KG1 (cell line): Measurements from ENCODE around the gene TATDN3.
"Not testable (repeated sequence)": the region's sequence is repeated elsewhere in the genome, so short reads cannot be mapped to it uniquely, and the experiment has no call there.

ENCODE experiments used
- DNase-seq: peaks from one replicate; lab custom pipeline; 2025; lab: John Stamatoyannopoulos, UW

Gene TATDN3, protein sequence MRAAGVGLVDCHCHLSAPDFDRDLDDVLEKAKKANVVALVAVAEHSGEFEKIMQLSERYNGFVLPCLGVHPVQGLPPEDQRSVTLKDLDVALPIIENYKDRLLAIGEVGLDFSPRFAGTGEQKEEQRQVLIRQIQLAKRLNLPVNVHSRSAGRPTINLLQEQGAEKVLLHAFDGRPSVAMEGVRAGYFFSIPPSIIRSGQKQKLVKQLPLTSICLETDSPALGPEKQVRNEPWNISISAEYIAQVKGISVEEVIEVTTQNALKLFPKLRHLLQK

DNA sequence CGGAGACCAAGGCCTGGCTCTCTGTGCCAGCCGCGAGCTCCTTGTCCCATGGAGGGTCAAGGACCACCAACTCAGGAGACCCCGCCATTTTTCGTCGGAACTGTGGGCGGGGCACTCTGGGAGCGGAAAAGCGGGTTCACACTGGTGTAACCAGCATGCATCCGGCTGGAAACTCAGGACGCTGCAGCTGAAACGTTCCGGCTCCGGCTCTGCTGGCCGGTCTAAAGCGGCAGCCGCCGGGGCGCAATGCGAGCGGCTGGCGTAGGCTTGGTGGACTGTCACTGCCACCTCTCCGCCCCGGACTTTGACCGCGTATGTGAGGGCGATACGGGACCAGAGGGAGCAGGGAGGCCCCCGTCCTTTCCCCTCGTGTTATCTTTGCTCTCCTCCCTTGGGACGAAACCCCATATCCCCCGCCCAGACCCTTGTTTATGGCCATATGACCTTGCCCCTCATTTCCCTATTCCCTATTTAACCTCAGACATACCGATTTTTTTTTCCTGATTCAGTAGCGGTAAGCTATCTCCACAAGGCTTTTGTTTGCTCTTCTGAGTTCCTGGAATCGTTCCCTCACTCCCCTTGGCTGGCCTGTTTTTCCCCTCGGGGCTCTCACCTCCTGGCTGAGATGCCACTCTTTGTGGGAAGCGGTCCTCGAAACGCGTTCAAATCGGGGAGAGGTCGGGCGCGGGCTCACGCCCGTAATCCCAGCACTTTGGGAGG lies at the start of gene TATDN3, which contains the start of gene NSL1:
Gene TATDN3, plus strand, starts transcription at position 219 of the 720 bp plus-strand sequence. Its CDS starts 28 bp downstream, at position 247.
Gene NSL1, minus strand, starts transcription at position 102 of the 720 bp plus-strand sequence. Its CDS starts 14 bp downstream, at position 88.
- DNase-seq: peak; percentile 97

DNA sequence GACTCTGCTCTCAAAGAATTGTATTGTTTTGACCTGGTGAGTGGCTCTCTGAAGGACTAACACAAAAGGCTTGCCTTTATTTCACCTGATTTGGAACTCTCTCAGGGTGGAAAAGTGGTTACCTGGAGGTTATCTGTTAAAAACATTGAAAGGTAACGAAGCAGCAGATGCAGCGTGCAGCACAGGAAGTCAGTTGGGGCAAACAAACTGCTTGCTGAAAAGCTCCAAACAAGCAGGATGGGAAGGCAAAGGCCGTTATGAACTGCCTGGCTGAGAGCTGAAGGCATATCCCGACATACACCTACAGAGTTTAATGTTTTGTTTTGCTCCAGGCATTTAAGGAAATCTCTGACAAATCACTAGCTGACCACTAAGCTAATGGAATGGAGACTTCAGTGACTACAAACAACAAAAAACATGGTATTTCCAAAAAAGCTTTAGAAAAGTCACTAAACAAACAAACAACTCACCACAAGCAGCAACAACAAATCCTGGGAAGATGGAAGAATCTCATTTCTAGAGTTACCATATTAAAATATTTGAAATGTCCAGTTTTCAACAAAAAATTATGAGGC lies 47.7 kb upstream of the TATDN3 start:
- no peak for DNase-seq

DNA sequence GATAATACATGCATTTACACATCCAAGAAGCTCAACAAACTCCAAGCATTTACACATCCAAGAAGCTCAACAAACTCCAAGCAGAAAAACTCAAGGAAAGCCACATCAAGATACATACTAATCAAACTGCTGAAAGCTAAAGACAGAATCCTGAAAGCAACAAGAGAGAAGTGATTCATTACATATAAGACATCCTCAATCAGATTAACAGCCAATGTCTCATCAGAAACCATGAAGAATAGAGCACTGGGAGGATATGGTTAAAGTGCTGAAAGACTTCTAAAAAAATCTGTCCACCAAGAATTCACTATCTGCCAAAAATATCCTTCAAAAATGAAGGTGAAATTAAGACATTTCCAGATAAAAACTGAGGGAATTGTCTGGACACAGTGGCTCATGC lies 46.4 kb upstream of the TATDN3 start:
- no peak for DNase-seq

DNA sequence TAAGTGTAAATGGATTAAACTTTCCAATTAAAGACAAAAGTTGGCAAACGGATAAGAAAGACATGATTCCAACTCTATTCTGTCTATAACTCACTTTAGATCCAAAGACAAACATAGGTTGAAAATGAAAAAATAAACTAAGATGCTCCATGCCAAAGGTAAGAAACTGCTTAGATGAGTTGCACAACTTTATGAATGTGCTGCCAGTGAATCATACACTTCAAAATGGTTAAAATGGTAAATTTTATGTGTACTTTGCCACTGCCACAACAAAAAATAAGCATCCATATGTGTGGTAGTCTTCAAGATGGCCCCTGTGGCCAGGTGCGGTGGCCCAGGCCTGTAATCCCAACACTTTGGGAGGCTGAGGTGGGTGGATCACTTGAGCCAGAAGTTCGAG lies 45.1 kb upstream of the TATDN3 start:
- no peak for DNase-seq

DNA sequence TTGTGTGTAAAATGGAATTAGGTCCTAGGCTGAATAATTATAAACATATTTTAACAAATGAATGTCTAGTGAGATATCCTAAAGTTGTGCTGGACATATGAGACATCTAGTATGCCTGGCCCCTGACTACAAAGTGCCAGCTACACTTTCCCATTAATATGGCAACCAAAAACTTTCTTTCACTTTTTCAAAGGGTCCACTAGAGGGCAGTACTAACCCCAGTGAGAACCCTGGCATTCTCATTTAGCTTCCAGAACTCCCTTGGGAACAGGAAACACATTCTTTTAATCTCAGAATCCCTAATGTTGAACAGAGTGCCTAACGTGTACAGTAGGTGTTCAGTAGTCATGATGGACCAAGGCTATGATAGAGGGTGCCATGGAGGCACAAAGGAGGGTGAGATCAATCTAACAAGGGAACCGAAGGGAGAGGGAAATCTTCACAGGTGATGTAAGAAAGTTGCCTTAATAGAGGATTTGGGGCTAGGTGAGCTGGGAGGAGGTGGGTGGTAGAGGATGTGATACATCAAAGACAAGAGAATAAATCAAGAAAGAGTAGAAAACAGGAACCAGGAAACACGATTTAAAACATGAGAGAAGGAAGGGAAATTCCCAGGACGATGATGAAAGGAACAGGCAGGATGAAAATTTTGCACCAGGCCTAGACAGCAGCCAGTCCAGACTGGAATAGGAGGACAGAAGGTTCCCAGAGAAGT lies 41.7 kb upstream of the TATDN3 start:
- peak; percentile 22 for DNase-seq

DNA sequence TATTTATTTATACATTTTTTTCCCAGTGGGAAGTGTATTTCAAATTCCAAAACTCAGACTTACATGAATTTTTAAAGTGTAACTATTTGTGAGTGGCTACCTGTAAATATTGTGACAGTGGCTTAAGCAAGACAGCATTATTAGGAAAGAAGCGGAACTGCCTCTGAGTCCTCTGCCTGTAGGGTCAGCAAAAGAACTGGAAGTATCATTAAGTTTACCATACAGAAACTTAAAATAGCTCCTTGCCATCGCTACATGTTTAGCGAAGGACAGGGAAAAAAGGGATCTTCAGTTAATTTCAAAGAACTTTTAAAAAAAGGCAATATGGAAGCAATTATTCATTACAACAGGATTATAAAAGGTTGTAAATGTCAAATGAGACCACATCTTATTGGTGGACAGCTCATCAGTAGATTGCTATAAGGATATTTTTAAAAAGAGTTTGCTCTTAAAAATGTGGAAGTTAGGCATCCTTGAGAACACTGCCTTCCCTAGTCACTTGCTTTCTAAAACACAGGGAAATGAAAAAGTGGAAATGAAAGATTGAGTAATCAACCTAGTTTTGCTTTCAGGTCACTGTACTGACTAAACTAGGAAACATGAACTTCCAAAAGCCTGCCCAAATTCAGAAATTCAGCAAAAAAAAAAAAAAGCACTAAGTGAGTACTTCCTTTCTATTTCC lies 39.3 kb upstream of the TATDN3 start:
- DNase-seq: no peak

DNA sequence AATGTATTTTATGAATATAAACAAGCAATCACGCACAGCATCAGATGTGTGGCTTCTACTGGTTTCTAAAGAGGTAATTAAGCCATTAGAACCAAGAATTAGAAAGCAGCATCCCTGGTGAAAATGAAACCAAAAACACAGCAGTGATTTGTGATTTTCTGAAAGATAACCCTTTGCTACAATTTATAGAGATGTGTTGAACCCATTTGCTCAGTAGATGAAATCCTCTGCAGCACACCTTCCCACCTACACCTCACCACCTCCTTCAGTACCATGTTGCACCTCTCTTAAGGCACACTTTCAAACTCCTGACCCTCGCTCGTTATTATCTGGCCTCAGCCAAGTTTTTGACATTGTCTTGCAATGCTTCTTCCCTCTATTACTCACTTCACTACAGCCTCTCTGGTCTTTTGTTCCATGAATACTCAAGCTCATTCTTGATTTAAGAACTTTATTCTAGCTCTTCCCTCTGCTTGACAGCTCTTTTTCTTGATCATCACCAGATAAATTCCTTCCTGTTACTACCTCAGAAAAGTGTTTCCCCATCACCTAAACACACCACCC lies 38.7 kb upstream of the TATDN3 start:
- DNase-seq: no peak

DNA sequence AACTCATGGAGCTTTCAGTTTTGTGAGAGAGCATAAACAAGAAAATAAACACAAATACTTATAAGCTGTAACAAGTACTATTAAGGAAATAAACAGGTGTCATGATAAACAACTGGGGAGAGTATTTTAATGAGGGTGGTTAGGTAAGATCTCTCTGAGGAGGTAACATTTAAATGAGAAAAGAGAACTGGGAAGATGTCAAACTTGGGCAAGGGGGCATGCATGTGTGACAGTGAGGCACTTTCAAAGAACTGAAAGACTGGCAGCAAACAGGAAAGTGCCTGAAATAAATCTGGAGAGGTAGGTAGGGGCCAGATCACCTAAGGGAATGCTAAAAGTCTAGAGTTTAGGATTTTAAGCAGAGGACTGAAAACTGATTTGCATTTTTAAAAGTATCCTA lies 37.9 kb upstream of the TATDN3 start:
- no peak for DNase-seq

DNA sequence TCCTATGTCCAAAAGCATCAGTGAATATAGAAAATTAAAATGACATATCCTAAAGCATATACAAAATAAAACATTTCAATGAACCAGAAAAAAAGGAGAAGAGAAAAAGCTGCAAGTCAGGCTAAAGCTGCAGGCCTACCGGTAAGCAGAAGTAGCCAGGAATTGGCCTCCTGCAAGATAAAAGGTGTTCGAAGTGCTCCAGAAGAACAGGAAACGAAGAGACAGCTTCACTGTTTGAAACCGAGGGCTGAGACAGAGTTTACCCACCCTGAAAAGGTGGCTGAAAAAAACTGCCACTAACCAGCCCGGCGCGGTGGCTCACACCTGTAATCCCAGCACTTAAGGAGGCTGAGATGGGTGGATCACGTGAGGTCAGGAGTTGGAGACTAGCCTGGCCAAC lies 37.5 kb upstream of the TATDN3 start:
- no peak for DNase-seq

DNA sequence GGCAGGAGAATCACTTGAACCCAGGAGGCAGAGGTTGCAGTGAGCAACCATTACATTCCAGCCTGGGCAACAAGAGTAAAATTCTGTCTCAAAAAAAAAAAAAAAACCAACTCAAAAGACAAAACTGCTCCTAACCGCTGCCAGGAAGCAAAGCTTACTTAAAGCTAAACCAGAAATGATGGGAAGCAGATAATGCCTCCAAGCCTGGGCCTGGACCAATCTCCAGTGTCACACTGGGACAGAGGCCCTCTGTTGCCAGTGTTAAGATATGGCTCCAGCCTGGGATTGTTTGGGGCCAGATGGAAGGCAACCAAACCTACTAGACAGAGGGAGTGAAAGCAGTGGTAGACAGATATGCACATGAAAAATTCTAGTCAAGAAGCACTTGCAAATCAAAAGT lies 37.0 kb upstream of the TATDN3 start:
- no peak for DNase-seq

DNA sequence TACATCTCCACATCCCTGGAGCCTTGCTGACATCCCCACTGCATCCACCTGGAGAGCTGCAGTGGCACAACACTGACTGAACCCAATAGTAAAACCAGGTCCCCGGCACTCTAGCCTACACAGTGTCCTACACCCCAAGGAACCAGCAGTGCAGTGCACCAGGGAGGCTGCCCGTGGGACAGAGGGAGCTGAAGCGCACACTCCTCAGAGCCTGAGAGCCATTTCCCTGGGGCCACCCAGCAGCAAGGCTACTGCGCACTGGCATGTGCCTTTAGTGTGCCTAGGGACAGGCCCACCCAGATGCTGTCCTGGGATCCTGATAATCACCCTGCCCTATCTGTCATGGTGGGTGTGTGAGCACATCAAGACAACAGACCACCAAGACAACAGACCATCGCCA lies 32.0 kb upstream of the TATDN3 start:
- no peak for DNase-seq

DNA sequence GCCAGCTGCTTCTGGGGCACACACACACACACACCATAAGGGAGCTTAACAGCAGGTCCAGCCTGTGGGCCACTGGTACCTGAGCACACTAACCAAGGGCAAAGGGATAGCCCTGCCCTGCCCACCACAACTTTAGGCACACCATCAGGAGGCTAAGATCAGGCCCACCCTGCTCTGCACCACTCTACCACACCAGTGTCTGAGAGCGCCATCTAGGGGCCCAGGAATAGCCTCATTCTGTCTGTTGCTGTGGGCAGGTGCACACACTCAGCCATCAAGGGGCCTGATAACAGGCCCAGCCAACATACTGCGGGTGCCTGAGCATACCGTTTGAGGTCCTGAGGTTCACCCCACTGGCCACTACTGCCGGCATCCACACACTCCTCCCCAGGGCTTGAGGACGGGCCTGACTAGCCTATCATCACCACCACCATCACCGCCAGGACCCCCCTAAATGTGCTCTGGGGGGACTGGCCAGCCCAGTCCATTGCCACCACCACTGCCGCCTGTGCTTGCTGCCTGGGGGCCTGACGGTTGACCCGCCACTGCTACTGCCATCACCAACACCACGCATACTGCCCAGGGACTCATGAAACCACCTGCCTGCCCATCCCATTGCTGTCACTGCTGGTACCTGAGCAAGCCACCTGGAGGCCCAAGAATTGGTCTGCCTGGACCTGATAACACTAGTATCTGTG lies 31.4 kb upstream of the TATDN3 start:
- no peak for DNase-seq

DNA sequence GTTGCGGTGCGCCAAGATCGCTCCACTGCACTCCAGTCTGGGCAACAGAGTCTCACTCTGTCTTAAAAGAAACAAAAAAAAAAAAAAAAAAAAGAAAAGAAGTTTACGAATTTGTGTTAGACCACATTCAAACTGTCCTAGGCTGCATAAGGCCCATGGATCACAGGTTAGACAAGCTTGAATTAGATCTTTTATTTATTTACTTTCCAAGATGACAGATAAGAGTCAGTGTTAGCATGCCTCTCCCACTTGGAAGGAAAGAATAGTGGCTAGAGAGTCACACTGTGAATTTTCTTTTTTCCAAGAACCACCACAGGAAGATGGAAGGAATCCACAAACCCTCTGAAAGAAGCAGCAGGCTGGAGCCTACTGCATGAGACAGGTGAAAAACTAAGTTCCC lies 29.5 kb upstream of the TATDN3 start:
- no peak for DNase-seq

DNA sequence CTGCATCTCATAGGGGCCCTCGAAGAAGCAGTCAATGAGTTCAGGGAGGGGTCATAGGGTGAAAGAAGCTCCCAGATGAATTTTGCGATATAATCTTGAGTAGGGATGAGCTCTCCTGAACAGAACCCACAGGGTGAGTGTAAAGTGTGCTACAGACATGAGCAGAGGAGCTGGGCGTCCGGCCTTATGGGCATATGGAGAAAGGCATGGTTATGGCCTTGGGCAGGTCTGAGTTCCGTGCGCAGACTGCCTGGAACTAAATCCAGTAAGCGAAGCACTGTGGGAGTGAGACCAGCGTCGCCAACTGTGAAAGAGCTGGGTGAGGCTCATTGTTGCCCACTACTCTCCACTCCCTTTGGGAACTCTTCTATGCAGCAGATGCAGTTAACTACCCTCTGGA lies 28.9 kb upstream of the TATDN3 start:
- DNase-seq: no peak

DNA sequence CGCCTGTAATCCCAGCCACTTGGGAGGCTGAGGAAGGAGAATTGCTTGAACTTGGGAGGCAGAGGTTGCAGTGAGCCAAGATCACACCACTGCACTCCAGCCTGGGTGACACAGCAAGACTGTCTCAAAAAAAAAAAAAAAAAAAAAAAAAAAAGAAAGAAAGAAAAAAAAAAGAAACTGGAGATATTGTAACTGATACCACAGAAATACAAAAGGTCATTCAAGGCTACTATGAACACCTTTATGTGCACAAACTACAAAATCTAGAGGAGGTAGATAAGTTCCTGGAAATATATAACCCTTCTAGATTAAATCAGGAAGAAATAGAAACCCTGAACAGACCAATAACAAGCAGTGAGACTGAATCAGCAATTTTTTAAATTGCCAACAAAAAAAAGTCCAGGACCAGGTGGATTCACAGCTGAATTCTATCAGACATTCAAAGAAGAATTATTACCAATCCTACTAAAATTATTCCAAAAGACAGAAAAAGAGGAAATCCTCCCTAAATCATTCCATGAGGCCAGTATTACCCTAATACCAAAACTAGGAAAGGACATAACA lies 26.9 kb upstream of the TATDN3 start:
- not testable (repeated sequence) for DNase-seq

DNA sequence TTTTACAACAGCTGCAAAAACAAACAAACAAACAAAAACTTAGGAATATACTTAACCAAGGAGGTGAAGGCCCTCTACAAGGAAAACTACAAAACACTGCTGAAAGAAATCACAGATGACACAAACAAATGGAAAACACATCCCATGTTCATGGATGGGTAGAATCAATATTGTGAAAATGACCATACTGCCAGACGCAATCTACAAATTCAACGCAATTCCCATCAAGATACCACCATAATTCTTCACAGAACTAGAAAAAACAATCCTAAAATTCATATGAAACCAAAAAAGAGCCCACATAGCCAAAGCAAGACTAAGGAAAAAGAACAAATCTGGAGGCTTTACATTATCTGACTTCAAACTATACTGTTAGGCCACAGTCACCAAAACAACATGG lies 24.9 kb upstream of the TATDN3 start:
- DNase-seq: not testable (repeated sequence)

DNA sequence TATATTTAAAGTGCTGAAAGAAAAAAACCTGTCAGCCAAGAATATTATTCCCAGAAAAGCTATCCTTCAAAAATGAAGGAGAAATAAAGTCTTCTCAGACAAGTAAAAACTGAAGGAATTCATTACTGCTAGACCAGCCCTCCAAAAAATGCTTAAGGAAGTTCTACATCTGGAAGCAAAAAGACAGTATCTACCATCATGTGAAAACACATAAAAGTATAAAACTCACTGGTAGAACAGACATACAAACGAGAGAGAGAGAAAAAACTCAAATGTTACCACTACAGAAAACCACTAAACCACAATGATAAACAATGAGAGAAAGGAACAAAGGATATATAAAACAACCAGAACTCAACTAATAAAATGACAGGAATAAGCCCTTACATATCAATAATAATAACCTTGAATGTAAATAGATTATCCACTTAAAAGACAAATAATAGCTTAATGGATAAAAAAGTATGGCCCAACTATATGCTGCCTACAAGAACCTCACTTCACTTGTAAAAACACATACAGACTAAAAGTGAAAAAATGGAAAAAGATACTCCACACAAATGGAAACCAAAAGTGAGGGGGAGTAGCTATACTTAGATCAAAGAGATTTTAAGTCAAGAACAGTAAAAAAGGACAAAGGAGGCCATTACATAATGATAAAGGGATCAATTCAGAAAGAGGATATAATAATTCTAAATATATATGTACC lies 22.1 kb upstream of the TATDN3 start:
- no peak for DNase-seq

DNA sequence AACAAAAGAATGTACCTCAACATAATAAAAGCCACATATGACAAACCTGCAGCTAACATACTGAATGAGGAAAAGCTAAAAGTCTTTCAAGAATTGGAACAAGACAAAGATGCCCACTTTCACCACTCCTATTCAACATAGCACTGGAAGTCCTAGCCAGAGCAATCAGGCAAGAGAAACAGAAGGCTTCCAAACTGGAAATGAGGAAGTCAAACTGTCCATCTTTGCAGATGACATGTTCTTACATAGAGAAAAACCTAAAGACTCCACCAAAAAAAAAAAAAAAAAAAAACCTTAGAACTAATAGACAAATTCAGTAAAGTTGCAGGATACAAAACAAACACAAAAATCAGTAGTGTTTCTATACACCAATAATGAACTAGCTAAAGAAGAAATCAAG lies 20.4 kb upstream of the TATDN3 start:
- DNase-seq: no peak

DNA sequence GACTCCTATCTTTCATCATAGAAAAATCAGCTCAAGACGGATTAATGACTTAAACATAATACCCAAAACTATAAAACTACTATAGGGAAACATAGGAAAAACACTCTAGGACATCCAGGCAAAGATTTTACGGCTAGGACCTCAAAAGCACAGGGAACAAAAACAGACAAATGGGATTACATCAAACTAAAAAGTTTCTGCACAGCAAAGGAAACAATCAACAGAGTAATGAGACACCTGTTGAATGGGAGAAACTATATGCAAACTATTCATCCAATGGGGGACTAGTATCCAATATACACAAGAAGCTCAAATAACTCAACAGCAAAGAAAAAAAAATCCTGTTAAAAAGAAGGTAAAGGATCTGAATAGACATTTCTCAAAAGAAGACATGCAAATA lies 18.7 kb upstream of the TATDN3 start:
- no peak for DNase-seq

DNA sequence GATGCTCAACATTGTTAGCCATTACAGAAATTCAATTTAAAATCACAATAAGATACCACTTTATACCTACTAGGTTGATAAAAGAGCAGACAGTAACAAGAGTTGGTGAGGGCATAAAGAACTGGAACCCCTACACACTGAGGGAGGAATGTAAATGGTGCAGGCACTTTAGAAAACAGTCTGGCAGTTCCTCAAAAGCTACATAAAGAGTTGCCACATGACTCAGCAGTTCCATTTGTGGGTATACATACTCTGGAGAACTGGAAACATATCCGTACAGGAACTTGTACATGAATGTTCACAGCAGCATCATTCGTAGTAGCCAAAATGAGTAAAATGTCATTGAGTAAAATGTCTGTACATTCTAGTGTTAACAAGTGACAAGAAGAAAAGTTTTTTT lies 17.1 kb upstream of the TATDN3 start:
- DNase-seq: no peak
